Activated T-helper 1 cell treated with anti-CD3 and anti-CD28 coated beads, Interleukin-2, amount 50 U/mL, for 16 hours (primary cell): Measurements from ENCODE around the gene MFN2.
"Not testable (repeated sequence)": the region's sequence is repeated elsewhere in the genome, so short reads cannot be mapped to it uniquely, and the experiment has no call there.

Source experiments
- DNase-seq, 2 donors: peaks; one replicate each; pipeline ENCODE4 v3.0.0-alpha.2; 2020; ENCODE audit warnings: low read depth in 1 of 2, low spot score in 1 of 2

The MFN2 gene

DNA sequence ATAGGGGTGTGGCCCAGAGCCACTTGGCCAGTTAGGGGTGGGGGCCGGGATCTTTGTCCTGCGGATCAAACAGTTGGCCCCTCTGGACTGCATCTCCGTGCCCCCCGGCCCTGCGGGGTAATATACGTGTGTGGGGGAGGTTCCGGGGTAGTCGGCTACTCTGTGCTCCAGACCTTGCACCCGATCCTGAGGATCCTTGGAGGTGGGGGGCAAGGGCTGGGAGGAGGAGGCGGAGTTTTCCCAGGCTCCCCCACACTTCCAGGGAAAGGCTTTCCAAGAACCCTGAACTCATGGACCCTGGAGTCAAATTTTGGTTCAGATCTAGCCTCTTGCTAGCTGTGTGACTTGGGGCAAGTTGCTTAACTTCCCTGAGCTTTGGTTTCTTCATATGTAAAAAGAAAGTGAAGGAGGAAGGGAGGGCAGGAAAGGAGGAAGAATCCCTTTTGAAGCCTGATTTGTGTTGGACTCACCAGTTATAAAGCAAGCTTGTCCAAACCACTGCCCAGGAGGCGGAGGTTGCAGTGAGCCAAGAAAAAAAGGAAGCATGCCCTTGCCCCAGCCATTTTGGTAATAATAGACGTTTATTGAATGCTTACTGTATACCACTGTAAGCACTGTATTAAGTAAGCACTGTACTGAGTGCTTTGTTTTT lies 39.7 kb downstream of the MFN2 start:
- DNase-seq, result no peak

DNA sequence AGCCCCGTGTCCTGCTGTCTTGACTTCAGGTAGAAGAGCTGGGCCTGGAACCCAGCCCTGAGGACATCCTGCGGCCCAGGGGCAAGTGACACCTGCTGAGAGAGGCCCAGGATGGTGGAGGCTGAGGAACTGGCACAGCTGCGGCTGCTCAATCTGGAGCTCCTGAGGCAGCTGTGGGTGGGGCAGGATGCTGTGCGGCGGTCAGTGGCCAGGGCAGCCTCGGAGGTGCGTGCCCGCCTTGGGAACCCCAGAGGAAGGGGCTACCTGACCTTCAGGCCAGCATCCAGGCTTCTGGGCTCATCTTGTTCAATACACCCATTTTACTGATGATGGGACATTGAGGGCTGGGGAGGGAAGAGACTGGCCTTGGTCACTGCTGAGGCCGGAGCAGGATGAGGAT lies 41.4 kb downstream of the MFN2 start:
- DNase-seq, result no peak

DNA sequence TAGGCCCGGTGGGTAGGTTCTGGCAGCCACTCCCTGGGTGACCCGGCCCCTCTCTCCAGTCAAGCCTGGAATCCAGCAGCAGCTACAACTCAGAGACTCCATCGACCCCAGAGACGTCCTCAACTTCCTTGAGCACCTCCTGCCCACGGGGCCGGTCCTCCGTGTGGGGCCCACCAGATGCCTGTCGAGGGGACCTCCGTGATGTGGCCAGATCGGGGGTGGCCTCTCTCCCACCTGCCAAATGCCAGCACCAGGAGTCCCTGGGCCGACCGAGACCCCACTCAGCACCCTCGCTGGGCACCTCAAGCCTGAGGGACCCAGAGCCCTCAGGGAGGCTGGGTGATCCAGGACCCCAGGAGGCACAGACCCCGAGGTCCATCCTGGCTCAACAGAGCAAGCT lies 41.8 kb downstream of the MFN2 start:
- DNase-seq, result no peak

DNA sequence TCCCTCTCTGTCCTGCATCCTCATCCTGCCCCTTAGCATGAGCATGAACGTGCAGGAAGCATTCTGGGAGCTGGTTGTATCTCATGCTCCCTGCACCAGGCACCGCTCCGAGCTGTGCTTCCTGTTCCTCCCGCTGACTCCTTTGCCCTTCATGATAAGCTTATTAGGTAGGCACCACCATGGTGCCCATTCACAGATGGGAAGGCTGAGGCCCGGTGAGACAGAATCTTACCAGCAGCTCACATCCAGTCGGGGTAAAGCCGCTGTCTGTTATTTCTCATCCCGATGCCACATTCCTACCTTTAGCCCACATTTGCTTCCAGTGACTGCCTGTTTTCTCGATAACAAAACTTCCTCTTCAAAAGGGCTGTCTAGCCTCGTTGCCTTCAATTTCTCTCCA lies 46.3 kb downstream of the MFN2 start:
- no peak for DNase-seq

DNA sequence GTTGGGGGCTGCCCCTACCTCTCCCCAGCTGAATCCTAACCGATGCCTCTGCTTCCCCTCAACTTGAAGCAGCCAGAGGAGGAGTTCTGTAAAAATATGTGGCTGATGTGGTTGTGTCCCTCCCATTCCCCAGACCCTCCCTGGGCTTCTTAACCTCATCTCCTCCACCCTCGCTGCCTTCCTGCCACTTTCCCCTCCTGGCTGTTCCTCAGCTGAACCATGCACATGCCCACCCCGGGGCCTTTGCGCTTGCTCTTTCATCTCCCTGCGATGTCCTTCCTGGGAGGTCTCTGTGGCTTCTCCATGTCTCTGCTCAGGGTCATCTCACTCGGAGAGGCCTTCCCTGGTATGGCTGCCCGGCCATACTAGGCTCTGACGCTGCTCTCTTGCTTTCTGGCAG lies 48.0 kb downstream of the MFN2 start:
- DNase-seq, result no peak

DNA sequence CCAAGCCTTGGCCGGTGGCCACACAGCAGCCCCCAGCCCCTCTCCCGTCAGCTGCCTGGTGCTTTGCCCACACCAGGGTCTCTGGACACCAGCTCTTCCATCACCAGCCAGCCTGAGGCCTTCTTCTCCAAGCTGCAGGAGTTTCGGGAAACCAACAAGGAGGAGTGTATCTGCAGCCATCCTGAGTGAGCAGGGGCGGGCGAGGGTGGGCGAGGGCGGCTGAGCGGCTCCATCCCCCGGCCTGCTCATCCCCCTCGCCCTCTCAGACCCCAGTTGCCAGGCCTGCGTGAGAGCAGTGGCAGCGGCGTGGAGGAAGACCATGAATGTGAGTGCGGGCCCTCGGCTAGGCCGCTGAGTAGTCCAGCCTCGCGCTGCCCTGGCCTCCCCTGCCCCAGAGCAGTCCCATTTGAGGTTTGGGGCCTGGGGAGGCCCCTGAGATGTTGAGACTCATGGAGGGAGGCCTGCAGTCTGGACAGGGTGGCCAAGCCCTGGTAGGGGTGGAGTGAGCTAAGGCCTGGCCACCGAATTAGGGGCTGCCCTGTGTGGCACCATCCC lies 48.8 kb downstream of the MFN2 start:
- DNase-seq, result no peak

DNA sequence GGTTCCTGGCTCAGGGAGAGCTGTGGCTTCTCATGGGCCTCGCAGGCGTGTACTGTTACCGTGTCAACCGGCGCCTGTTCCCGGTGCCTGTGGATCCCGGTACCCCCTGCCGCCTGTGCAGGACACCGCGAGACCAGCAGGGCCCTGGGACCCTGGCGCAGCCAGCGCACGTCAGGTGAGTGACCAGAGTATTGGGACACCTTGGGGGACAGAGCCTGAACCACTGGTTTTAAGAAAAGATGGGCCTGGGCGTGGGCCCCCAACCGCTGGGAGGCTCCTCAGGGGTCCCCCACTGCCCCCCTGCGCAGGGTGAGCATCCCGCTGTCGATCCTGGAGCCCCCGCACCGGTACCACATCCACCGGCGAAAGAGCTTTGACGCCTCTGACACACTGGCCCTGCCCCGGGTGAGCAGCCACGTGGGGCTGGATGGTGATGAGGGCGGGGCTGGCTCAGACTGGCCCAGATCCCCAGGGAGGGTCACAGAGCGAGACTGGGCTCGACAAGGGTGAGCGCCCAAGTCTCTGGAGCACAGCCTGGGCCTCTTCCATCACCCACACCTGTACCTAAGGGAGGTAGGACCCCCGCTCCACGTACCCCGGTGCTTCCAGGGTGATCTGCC lies 49.6 kb downstream of the MFN2 start:
- DNase-seq, result no peak

DNA sequence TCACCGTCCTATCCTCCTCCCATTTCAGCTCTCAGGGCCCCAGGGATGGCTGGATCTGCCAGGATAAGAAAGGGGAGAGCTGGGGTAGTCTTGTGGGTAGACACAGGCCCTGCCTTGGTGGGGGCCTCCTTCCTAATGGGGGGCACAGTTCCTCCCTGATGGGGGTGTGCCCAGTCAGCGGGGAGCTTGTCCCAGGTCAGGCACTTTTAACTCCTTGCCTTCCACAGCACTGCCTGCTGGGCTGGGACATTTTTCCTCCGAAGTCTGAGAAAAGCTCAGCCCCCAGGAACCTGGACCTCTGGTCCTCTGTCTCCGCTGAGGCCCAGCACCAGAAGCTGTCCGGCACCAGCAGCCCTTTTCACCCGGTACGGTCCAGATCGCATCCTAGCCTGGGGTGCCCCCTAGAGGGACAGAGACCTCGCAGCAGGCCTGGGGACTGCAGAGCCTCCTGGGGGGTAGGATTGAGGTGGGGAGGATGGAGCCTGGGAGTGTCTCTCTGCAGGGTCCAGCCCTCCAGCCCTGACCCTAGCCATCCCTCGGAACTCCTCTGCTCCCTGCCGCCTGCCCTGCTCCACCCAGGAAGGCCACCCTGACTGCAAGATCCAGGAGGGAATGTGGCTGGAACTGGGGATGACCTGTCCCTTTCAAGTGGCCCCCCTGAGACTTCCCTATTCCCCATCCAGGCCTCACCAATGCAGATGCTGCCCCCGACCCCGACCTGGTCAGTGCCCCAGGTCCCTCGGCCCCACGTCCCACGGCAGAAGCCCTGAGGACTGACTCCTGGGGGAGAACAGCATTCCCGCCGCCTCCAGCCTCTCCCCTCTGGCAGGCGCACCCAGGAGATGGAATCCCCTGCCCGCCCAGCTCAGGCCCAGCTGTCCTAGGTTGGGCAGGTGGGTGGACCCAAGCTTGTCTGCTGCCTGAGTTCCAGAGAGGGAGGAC lies 51.1 kb downstream of the MFN2 start:
- no peak for DNase-seq

DNA sequence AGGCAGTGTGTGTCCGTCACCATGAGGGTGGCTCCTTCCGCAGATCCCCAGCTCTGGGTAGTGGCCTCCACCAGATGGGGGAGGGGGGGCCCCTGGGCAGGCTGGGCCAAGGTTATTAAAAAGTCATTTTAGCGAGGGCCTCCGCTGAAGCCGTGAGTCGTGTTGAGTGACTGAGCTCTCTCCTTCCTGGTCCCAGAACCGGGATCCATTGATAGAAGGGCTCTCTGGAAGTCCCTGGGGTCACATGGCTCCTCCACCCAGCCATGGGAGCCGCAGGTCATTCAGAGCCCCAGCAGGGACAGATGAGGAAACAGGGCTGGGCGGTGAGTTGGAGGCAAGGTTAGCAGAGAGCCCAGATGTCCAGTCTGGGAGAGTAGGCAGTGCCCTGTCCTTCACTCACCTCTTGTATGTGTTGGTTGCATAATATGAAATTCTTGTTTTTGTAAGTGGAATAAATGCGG lies 51.9 kb downstream of the MFN2 start:
- DNase-seq, result no peak

DNA sequence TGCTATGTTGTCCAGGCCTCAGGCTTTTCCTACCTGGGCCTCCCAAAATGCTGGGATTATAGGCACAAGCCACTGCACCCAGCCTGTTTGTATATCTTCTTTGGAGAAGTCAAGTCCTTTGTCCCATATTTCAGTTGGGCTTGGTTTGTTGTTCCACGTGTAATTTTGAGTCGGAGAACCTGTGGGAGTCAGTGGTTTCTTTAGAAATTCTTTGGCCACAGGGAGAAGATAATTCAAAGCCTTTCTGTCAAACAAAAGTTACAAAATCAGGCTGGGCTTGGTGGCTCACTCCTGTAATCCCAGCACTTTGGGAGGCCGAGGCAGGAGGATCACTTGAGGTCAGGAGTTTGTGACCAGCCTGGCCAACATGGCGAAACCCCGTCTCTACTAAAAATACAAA lies 53.2 kb downstream of the MFN2 start:
- DNase-seq, result not testable (repeated sequence)

DNA sequence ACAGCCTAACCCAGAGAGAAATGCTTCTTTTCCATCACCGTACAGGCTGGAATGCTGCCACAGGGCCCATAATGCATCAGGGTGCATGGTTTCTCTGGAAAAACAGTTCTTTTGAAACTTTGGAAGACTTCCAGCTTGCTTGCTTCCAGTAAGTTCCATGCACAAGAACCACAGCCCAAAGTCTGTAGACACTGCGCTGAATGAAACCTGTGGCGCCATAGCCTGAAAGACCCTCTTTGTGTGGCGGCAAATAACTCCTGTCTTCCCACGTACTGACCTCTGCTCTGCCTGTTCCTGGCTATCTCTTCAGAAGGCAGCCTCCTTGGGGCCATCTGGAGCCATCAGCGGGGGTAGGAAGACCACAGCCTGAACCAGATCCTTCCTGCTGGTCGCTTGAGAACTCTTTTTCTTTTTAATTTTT lies 54.1 kb downstream of the MFN2 start:
- DNase-seq, result no peak

DNA sequence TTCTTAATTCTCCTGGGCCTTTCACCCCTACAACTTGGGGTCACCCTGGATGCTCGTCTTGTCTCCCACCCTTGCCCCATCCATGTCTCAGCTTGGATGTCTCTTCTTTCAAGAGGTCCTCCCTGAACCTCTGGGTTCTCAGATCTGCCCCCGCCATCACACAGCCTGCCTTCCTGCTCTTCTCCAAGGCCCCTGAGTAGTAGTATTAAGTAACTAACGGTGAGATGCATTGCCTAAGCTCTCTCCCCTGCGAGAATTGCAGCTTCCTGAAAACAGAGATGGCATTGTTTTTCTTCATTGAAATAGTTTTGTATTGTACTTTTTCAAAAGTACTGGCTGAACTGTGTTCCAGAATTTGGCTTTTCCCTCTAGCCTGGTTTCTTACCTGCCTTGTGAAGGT lies 55.1 kb downstream of the MFN2 start:
- DNase-seq, result no peak

DNA sequence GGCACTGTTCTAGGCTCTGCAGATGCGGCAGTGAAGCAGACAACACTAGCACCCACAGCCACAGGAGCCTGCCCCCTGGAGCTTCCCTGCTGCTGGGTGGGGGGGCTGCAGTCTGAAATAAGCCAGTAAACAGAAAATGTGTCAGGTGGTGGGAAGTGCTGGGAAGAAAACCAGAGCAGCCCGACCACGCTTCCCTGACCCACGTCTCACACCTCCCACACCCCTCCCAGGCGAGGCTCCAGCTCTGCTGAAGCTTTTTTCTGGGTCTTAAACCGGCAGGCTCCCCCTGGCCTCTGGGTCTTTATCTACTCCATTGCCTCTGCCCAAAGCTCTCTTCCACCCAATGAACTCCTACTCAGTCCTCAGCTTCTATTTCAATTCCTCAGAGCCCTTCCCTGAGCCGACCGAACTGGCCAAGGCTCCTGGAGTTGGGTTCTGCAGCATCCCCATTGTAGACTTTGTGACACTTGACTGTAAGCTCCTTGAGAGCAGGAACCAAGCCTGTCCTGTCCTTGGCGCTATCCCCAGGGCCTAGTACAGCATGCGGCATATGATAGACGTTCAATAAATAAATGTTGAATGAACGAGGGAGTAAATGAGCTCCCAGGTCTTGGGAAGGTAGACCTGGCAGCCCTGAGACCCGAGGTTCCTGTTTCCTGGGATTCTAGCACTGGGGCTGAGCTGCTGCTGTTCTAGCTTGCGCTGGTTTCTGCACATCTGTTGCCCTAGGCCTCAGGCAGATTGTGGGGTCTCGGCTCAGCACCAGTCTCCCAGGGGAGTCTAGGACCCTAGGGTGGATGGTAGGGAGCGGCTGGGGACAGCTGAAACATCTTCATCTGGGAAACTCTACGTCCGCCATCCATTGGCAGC lies 57.5 kb downstream of the MFN2 start:
- DNase-seq, result no peak

DNA sequence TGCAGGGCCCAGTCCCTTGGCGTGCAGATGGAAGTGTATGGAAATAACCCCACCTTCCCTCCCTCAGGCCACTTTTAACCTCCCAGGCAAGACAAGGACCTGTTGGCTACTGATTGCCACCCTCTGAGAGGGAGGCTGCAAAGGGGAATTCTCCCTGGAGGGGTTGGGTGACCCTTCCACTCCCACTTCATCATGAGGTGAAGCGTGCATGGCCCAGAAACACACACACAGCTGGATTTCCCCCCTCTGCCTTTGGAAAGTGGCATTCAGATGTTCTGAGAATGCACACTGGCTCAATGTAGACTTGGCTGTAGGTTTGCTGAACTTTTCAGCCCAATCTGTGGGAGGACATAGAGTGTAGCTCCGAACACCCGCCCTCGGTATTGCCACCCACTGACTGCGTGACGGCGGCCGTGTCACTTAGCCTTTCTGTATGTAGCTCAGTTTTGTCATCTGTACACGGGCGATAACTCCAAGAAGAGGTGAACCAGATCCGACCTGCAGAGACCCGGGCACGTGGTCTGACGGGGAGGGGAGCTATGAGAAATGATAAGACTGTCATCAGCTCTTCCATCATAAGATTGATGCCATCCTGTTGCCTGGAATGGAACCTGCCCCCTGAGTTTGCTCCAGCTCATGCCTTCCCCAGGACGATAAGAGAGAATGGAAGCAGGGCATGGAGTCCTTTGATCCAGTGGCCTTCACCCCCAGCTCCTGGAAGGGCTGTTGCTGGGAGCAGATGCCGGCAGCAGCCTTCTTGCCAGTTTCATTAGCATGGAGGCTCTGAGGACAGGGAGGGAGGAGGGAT lies 58.3 kb downstream of the MFN2 start:
- DNase-seq, result no peak

DNA sequence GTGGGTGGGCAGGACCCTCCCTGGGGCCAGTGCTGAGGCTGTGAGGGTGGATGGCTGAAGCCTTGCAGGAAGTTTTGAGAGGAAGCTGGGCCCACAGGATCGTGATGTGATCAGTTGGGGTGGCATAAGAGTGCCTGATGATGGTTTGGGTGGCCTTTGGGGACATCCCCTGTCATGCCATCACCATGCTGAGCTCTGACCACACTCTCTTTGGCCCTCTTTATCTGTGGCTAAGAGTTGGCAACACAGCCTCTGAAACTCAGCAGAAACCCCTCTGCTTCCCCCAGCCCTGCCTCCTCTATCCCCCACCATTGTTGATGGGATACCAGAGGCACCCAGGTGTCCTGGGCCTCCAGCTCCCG lies 58.9 kb downstream of the MFN2 start:
- DNase-seq, result no peak

DNA sequence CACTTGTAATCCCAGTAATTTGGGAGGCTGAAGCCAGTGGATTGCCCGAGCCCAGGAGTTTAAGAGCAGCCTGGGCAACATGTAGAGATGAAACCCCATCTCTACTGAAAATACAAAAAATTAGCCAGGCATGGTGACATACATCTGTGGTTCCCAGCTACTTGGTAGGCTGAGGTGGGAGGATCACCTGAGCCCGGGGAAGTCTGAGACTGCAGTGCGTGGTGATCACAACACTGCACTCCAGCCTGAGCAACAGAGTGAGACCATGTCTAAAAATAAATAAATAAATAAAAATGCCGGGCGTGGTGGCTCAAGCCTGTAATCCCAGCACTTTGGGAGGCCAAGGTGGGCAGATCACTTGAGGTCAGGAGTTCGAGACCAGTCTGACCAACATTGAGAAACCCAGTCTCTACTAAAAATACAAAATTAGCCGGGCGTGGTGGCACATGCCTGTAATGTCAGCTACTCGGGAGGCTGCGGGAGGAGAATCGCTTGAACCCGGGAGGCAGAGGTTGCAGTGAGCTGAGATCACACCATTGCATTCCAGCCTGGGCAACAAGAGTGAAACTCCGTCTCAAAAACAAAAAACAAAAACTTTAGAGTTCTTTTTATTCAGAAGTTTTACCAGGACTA lies 59.7 kb downstream of the MFN2 start:
- DNase-seq, result not testable (repeated sequence)

DNA sequence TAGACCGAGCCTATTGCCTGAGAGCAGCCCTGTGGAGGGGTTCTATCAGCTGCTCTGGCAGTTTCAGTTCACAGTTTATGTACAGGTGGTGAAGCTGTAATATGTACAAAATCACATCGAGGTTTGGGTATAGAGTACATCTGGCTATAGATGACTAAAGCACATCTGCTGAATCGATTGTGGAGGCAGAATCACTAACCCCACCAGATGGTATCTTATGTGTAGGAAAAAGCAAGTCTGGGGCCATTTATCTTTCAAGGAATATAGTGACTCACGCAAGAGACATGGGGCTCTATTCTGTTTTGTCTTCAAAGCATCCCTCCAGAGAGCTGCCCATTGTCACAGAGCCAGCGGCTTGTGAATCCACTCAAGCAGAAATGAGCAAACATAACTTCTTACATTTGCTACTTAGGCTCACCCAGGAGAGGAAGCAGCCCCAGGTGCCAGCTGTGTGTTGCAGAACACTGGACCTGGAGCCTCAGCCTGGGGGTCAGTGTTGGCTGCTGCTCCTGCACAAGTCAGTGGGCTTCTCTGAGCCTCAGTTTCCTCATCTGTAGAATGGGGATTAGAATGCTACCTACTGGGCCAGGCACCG lies 60.3 kb downstream of the MFN2 start:
- DNase-seq, result no peak

DNA sequence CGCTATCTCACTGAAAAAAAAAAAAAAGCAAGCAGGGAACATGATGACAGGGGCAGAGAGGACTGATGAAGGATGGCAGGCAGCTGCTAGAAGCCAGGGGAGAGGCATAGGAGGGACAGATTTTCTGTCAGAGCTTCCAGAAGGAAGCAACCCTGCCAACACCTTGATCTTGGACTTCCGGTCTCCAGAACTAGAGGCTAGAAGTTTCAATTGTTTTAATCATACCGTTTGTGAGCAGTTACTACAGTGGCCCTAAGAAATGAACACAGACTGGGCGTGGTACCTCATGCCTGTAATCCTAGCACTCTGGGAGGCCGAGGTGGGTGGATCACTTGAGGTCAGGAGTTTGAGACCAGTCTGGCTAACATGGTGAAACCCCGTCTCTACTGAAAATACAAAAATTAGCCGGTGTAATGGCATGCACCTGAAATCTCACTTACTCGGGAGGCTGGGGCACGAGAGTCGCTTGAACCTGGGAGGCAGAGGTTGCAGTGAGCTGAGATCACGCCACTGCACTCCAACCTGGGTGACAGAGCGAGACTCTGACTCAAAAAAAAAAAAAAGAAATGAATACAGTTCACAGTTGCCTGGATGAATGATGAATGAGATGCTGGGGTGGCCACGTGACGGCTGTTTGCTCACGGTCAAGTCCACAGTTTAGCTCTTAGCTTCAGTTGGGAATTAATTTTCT lies 64.1 kb downstream of the MFN2 start:
- not testable (repeated sequence) for DNase-seq

DNA sequence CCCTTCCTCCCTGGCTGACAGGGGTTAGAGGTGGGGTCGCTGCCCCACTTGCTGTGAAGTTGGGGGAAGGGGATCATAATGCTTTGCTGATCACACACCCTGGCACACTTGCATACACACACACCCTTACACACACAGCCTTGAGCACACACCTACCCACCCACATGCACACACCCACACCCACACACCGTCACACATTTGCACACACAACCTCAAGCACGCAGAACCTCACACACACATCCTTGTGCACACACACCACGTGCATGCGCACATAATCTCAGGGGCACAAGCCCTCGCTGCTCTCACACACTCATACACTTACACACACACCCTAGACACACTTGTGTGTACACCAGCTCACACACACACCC lies 66.5 kb downstream of the MFN2 start:
- no peak for DNase-seq
